Stimulated activated naive B cell treated with anti-CD40 and anti-IgM and Interleukin-4, amounts not matched to agents 10 μg/mL and 1 μg/mL and 100 μg/mL, for 72 hours (primary cell): ENCODE data around the gene RAD51D.
"Not testable (repeated sequence)": the region's sequence is repeated elsewhere in the genome, so short reads cannot be mapped to it uniquely, and the experiment has no call there.

Experiments
- ATAC-seq, 2 donors: fragments of 150-1000 bp; cut with Tn5 transposase; replicated peaks; 2 replicates each; pipeline ENCODE4 v1.10.0; 2021; ENCODE audit warnings: moderate library complexity in 1 of 2
- DNase-seq: peaks from one replicate; pipeline ENCODE4 v3.0.0; 2021
- H3K27ac Mint-ChIP-seq: one replicate; pipeline ENCODE4 v1.8.0; 2022; ENCODE audit warnings: mild to moderate bottlenecking, mixed read lengths
- H3K27me3 Mint-ChIP-seq, 2 donors: one replicate each; pipeline ENCODE4 v1.8.0; 2022; ENCODE audit warnings: mixed read lengths in 2 of 2
- H3K36me3 Mint-ChIP-seq, 2 donors: one replicate each; pipeline ENCODE4 v1.8.0; 2022; ENCODE audit warnings: mixed read lengths in 2 of 2, mild to moderate bottlenecking in 1 of 2
- H3K4me1 Mint-ChIP-seq, 2 donors: one replicate each; pipeline ENCODE4 v1.8.0; 2022; ENCODE audit warnings: mixed read lengths in 2 of 2, mild to moderate bottlenecking in 1 of 2
- H3K4me3 Mint-ChIP-seq, 2 donors: one replicate each; pipeline ENCODE4 v1.8.0; 2022; ENCODE audit warnings: mild to moderate bottlenecking in 2 of 2, mixed read lengths in 2 of 2, moderate library complexity in 1 of 2
- H3K9me3 Mint-ChIP-seq, 2 donors: one replicate each; pipeline ENCODE4 v1.8.0; 2022; ENCODE audit warnings: mixed read lengths in 2 of 2, mild to moderate bottlenecking in 1 of 2

Gene RAD51D

DNA sequence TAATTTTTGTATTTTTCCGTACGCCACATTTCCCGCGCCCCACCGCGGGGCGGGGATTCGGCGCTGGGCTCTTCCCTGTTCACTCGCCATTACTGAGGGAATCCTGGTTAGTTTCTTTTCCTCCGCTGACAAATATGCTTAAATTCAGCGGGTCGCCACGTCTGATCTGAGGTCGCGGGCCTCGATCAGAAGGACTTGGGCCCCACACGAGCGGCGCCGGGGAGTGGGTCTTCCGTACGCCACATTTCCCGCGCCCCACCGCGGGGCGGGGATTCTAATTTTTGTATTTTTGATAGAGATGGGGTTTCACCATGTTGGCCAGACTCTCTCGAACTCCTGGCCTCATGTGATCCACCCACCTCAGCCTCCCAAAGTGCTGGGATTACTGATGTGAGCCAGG lies 31.4 kb upstream of the RAD51D start:
- not testable (repeated sequence) for H3K4me1 Mint-ChIP-seq, DNase-seq, H3K9me3 Mint-ChIP-seq, H3K4me3 Mint-ChIP-seq, H3K27ac Mint-ChIP-seq, ATAC-seq, H3K36me3 Mint-ChIP-seq
- H3K27me3 Mint-ChIP-seq: peaks cover 39 to 52% of the 10 kb centered on the region in 2 donors

DNA sequence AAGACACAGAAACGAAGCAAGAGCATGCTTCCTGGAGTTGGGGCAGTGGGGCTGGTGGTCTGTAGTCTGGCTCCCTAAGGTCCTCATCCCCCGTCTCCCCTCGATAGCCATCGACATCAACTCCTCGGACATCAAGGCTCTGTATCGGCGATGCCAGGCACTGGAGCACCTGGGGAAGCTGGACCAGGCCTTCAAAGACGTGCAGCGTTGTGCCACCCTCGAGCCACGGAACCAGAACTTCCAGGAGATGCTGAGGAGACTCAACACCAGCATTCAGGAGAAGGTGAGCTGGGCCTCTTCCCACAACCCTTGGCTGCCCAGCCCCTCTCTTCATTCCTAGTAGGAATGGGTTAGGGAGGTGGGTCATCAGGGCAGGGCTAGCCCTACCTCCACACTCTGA lies 30.3 kb upstream of the RAD51D start:
- Mint-ChIP-seq H3K4me3 (no peak overlapping the region), H3K27ac (no peak overlapping the region), H3K27me3 (peaks cover 34 to 49% of the 10 kb centered on the region in 2 donors)

DNA sequence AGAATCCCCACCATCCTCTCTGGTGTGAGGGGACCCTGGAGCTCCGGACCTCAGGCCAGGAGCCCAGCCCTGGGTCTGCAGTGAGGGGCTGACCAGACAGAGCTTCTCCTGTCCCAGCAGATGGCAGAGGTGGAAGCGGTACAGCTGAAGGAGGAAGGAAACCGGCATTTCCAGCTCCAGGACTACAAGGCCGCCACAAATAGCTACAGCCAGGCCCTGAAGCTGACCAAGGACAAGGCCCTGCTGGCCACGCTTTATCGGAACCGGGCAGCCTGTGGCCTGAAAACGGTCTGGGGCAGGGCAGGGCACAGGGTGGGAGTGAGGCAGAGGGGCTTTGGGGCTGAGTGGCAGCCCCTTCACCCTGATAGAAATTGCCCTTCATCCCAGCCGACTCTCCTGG lies 28.5 kb upstream of the RAD51D start:
- no peak overlapping the region for H3K4me3 Mint-ChIP-seq
- H3K27ac Mint-ChIP-seq: no peak overlapping the region
- DNase-seq: no peak
- no peaks in the 10 kb centered on the region for H3K9me3 Mint-ChIP-seq
- H3K4me1 Mint-ChIP-seq: no peaks in the 10 kb centered on the region
- H3K36me3 Mint-ChIP-seq: no peaks in the 10 kb centered on the region
- H3K27me3 Mint-ChIP-seq: peaks cover 34 to 39% of the 10 kb centered on the region in 2 donors
- ATAC-seq: no peak

More for the DNA sequence above, 30.3 kb upstream of the RAD51D start:
- DNase-seq (no peak), ATAC-seq (no peak)
- H3K9me3 Mint-ChIP-seq: no peaks in the 10 kb centered on the region
- H3K4me1 Mint-ChIP-seq: no peaks in the 10 kb centered on the region
- H3K36me3 Mint-ChIP-seq: no peaks in the 10 kb centered on the region

DNA sequence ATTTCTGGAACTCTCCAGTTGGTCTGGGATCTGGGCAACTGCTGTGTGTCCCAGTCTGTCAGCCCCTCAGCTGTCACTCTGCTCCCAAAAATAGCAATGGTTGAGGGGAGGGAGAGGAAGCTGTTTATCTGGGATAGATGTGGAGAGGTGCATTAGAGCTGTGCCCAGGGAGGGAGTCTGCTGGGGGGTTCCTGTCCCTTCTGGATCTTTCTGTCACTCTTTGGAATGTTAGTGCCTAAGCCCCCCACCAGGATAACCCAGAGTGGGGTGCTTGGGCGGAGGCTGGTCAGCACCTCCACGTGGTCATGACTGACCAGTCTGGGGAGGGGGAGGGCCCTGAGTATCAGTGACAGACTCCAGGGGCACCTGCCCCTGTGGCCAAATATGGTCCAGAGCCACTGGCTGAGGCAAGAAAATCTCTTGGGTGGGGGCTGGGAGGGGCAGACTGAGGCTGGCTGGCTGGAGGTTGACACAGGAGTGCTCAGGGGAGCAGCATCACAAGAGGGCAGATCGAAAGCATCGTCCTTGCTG lies 27.8 kb upstream of the RAD51D start, which contains the start of gene UNC45B:
TSS of gene UNC45B (plus strand) at position 443 of the 531 bp plus-strand sequence. CDS start 447 bp downstream, outside the sequence.
- no peak within 1 kb of the TSS for H3K4me3 Mint-ChIP-seq
- H3K4me1 Mint-ChIP-seq: peaks cover under 1 to 2% of the 10 kb centered on the region in 2 donors
- H3K27ac Mint-ChIP-seq: no peak within 1 kb of the TSS
- ATAC-seq: no peak
- no peaks in the 10 kb centered on the region for H3K9me3 Mint-ChIP-seq
- H3K27me3 Mint-ChIP-seq: peaks cover 34 to 35% of the 10 kb centered on the region in 2 donors
- DNase-seq: no peak
- no peaks in the 10 kb centered on the region for H3K36me3 Mint-ChIP-seq

DNA sequence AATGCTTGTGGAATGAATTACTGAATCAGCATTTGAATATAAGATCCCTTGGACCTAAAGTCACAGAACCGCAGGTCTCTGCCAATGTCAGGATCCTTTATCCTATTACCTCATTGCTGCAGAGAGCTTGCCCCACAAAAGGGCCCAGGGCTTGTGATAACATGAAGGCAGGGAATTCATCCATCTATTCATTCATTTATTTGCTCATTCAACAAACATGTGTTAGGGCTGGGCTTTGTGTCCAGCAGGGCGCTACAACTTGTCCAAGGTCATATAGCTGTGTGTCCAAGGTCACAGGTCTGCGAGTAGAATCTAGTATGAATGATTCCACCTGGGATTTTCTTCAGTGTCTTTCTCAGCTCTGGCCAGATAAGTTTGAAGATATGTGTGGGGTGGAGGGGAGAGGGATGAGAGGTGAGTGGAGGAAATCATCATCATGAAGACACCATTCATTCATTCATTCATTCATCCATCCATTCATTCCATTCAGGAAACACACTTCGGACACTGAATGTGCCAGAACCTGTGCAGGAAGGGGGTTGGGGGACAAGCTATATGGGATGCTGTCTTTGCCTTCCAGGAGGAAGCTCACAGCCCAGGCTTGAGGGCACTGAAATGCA lies 26.7 kb upstream of the RAD51D start:
- Mint-ChIP-seq H3K36me3 (no peaks in the 10 kb centered on the region), H3K27me3 (peaks cover 31 to 34% of the 10 kb centered on the region in 2 donors), H3K27ac (no peak overlapping the region), H3K4me3 (no peak overlapping the region), H3K4me1 (peaks cover 3 to 5% of the 10 kb centered on the region in 2 donors), H3K9me3 (no peaks in the 10 kb centered on the region)
- ATAC-seq: no peak
- DNase-seq: no peak

DNA sequence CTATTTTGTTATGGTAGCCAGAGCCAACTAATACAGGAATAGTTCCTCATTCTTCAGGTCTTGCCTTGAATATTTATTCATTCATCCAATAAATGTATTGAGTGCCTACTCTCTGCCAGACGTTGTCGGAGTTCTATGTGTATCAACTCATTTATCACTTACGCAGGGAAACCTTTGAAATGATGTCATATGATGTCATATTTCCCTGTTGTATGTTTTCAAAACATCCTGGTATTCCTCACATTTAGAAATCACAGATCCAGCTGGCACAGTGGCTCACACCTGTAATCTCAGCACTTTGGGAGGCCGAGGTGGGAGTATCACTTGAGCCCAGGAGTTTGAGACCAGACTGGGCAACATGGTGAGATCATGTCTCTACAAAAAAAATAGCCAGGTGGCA lies 25.2 kb upstream of the RAD51D start:
- Mint-ChIP-seq H3K36me3 (no peaks in the 10 kb centered on the region), H3K4me1 (peaks cover 5 to 10% of the 10 kb centered on the region in 2 donors), H3K4me3 (no peak overlapping the region), H3K9me3 (no peaks in the 10 kb centered on the region), H3K27ac (no peak overlapping the region), H3K27me3 (peaks cover 25 to 29% of the 10 kb centered on the region in 2 donors)
- ATAC-seq: no peak
- DNase-seq: no peak

DNA sequence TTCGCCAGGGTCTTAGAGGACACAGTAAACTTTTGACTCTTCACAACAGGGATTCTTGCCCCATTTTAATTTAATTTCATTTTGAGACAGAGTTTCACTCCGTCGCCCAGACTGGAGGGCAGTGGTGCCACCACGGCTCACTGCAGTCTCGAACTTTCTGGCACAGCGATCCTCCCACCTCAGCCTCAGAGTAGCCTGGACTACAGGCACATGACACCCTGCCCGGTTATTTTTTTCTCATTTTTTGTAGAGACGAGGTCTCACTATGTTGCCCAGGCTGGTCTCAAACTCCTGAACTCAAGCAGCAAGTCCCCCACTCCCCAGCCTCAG lies 22.8 kb upstream of the RAD51D start:
- peak overlapping the region; percentile 82 to 84 for H3K4me3 Mint-ChIP-seq

DNA sequence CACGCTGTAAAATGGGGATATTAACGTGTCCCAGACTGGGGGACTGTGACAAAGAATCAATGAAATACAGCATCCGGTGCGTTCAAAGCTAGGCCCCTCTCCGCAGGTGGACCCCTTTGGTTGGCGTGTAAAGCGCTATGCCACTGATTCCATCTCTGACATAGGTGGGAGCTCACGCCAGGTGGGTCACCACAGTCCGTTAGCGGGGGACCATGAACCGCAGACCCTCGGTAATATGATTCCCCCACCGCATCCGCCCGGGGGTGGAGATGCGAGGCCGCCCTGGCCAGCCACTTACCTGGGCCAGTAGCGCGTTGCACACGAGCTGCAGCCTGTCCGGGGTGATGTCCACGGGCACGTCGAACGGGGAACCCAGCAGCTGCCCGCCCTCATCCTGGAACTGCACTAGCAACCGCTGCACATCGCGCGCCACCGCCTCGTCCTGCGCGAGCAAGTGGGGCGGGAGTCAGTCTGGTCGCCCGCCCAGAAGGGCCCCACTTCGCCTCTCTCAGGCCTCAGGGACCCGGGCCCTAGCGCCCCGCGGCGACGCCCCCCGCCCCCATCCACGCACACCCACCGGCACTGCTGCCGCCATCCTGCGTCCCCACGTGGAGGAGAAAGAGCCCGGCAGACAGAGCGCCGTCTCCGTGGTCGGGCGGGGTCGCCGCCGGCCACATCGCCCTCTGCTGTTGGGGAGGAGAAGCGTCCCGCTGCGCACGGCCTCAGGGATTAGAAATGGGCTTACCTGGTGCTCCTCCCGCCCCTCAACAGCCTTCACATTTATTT lies 22.2 kb upstream of the RAD51D start, which contains the start of gene NLE1:
TSS of gene NLE1 (minus strand) at position 623 of the 786 bp plus-strand sequence. CDS start at position 595, 28 bp downstream.
- peak within 1 kb of the TSS; percentile 73 for H3K27ac Mint-ChIP-seq
- peak; percentile 96 to 97 for ATAC-seq
- peaks cover 5 to 10% of the 10 kb centered on the region in 2 donors for H3K4me1 Mint-ChIP-seq
- H3K4me3 Mint-ChIP-seq: peak within 1 kb of the TSS; percentile 82 to 84
- peaks cover 0 to 1% of the 10 kb centered on the region in 2 donors for H3K27me3 Mint-ChIP-seq
- peak; percentile 84 for DNase-seq
- H3K36me3 Mint-ChIP-seq: peaks cover 10 to 17% of the 10 kb centered on the region in 2 donors
- no peaks in the 10 kb centered on the region for H3K9me3 Mint-ChIP-seq

More for the DNA sequence above, 22.8 kb upstream of the RAD51D start:
- Mint-ChIP-seq H3K4me1 (peaks cover 5 to 10% of the 10 kb centered on the region in 2 donors), H3K27me3 (peaks cover 5 to 6% of the 10 kb centered on the region in 2 donors), H3K27ac (peak overlapping the region; percentile 73), H3K36me3 (peaks cover 9 to 12% of the 10 kb centered on the region in 2 donors), H3K9me3 (no peaks in the 10 kb centered on the region)
- ATAC-seq (peak; percentile 11 to 22), DNase-seq (no peak)

DNA sequence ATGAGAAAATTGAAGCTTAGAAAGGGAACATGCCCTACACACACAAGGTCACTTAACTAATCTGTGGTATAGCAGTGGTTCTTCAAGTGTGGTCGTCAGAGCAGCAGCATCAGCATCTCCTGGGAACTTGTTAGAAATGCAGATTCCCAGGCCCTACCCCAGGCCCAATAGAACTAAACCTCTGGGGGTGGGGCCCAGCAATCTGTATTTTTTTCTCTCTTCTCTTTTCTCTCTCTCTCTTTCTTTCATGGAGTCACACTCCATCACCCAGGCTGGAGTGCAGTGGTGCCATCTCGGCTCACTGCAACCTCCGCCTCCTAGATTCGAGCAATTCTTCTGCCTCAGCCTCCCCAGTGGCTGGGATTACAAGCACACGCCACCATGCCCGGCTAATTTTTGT lies 18.6 kb upstream of the RAD51D start:
- DNase-seq (no peak), ATAC-seq (no peak)
- H3K27me3 Mint-ChIP-seq: no peaks in the 10 kb centered on the region
- H3K27ac Mint-ChIP-seq: peak overlapping the region; percentile 65
- peaks cover 32 to 52% of the 10 kb centered on the region in 2 donors for H3K36me3 Mint-ChIP-seq
- H3K4me1 Mint-ChIP-seq: peaks cover 5 to 10% of the 10 kb centered on the region in 2 donors
- no peaks in the 10 kb centered on the region for H3K9me3 Mint-ChIP-seq
- H3K4me3 Mint-ChIP-seq: no peak overlapping the region

DNA sequence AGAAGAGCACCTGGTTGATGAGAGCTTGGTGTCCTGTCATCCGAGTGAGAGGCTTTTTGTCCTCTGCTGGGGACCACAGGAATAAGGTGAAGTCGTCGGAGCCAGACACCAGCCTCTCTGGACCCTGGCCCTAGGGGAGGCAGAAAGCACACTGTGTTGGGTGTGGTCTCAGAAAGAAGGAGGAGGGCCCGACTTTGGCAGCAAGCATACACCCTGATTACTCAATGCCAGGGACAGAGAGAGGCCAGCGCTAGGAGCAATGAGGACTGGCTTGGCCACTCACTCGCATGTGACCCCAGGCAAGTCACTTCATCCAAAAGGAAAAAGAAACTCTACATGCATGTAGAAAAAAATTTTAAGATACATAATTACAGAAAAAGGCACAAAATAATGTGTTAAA lies 15.7 kb upstream of the RAD51D start:
- H3K27me3 Mint-ChIP-seq: no peaks in the 10 kb centered on the region
- peaks cover 49 to 74% of the 10 kb centered on the region in 2 donors for H3K36me3 Mint-ChIP-seq
- DNase-seq (no peak), ATAC-seq (no peak)
- no peak overlapping the region for H3K27ac Mint-ChIP-seq
- H3K4me1 Mint-ChIP-seq: peaks cover 0 to under 1% of the 10 kb centered on the region in 2 donors
- H3K9me3 Mint-ChIP-seq: no peaks in the 10 kb centered on the region
- no peak overlapping the region for H3K4me3 Mint-ChIP-seq

DNA sequence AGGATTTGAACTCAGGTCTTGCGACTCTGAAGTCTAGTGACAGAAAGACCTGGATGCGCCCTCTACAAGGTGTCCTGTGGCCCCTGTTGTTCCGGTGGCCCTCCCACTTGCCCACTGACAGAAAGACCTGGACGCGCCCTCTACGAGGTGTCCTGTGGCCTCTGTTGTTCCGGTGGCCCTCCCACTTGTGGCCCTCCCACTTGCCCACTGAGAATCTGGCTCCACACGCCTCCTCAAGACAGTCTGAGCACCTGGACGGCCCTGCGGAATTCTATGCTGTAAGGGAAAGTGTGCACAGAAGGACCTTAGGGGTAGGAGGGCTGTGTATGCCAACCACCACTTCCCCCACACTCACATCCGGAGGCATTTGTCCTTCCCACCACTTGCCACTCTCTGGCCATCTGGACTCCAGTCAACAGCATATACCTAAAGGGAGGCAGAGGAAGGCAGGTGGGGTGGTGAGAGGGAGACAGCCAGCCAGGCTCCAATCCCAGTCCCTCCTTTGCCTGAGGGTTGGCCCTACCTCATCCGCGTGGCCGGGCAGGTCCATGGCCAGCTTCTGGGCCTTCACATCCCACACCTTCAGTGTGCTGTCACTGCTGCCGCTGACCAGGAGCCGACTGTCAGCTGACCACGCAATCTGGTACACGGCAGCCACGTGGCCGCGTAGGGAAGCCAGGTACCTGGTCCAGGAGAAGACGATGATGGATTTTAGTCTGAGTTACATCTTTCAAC lies 13.3 kb upstream of the RAD51D start:
- ATAC-seq (no peak), DNase-seq (no peak)
- H3K4me3 Mint-ChIP-seq: no peak overlapping the region
- H3K4me1 Mint-ChIP-seq: peaks cover 0 to 6% of the 10 kb centered on the region in 2 donors
- H3K9me3 Mint-ChIP-seq: no peaks in the 10 kb centered on the region
- H3K27me3 Mint-ChIP-seq: no peaks in the 10 kb centered on the region
- H3K27ac Mint-ChIP-seq: peak overlapping the region; percentile 71
- peaks cover 50 to 68% of the 10 kb centered on the region in 2 donors for H3K36me3 Mint-ChIP-seq

DNA sequence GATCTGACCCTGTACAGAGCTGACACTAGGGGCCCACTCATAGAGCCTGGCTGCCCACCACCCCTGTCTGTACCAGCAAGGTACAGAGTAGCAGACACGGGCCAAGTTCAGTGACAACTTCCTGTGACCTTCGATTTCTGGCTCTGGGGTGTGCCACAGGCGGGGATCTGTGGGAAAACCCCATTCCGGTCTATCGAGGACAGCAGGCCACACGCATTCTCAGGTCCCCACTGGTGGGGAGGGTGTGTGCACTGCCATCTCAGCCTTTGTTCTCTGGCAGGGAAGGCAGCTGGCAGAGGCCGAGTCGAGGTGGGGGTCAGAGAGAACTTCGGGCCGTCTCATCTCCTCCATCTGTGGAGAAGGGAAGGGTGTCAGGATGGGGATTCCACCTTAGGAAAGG lies 12.4 kb upstream of the RAD51D start:
- H3K27ac Mint-ChIP-seq: no peak overlapping the region
- peaks cover 49 to 71% of the 10 kb centered on the region in 2 donors for H3K36me3 Mint-ChIP-seq
- H3K4me1 Mint-ChIP-seq: peaks cover 0 to 6% of the 10 kb centered on the region in 2 donors
- no peak for ATAC-seq
- no peaks in the 10 kb centered on the region for H3K9me3 Mint-ChIP-seq
- no peaks in the 10 kb centered on the region for H3K27me3 Mint-ChIP-seq
- no peak overlapping the region for H3K4me3 Mint-ChIP-seq
- DNase-seq: no peak

DNA sequence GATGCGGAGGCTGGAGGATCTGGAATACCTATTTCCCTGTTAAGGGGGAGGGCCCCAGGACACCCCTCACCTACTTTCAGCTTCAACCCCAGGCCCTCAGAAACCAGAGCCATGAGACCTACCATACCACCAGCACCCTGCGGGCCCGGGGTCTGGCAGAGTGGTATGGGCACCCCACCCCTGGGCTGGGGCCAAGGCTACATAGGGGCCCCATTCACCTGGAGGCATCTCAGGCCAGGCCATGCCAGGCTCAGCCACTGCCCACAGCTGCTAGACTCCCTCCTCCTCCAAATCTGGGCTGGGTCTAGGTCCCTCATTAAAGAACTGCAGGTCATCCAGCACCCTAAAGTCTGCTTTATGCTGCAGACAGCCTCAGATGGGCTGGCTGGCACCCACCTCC lies 10.7 kb upstream of the RAD51D start:
- DNase-seq (no peak), ATAC-seq (no peak)
- Mint-ChIP-seq H3K27ac (no peak overlapping the region), H3K4me3 (no peak overlapping the region), H3K36me3 (peaks cover 37 to 56% of the 10 kb centered on the region in 2 donors), H3K4me1 (peaks cover 0 to 6% of the 10 kb centered on the region in 2 donors), H3K9me3 (no peaks in the 10 kb centered on the region), H3K27me3 (no peaks in the 10 kb centered on the region)

DNA sequence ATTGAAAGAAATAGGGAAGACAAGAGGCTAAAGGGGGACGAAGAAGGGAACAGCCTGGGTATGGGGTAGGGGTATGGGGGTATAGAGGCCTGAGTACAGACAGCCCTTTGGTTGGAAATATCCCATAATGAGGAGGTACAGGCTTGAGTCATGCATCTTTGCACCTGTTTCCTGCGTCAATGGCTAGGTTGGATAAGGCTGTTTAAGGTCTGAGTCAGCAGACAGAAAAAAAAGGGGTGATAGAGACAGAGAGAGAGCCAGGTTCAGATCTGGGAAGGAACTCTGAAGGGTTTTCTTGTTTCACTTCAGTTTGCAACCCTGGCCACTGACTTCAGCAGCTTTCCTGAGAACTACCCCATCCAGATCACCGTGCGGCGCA lies 10.3 kb upstream of the RAD51D start:
- peaks cover 37 to 52% of the 10 kb centered on the region in 2 donors for H3K36me3 Mint-ChIP-seq
- H3K27me3 Mint-ChIP-seq: no peaks in the 10 kb centered on the region
- H3K27ac Mint-ChIP-seq: no peak overlapping the region
- DNase-seq (no peak), ATAC-seq (peak in 1 of 2 donors; percentile 29)
- H3K9me3 Mint-ChIP-seq: no peaks in the 10 kb centered on the region
- no peak overlapping the region for H3K4me3 Mint-ChIP-seq
- H3K4me1 Mint-ChIP-seq: peaks cover 0 to 6% of the 10 kb centered on the region in 2 donors
